GM12878 (cell line): ENCODE data around the gene PASK.

ENCODE experiments used
- CEBPB ChIP-seq, 2 experiments: fragments of 150-350 bp in 1 of 2; IDR thresholded peaks; 2 replicates each; pipeline ENCODE4 v1.6.1; 2012 to 2014; ENCODE audit warnings: low read depth in 2 of 2, low read length in 2 of 2, borderline replicate concordance in 1 of 2, inconsistent platforms in 1 of 2
- CREB1 ChIP-seq: IDR thresholded peaks from 2 replicates; pipeline ENCODE4 v1.6.1; 2012; ENCODE audit warnings: low read depth, mild to moderate bottlenecking, inconsistent platforms
- CTCF ChIP-seq, 3 experiments: IDR thresholded peaks in 2 of 3; conservative IDR thresholded peaks in 1 of 3; 2 replicates each; pipeline ENCODE4 v1.5.1; 2011; ENCODE audit warnings: low read depth in 3 of 3, low read length in 3 of 3, mild to moderate bottlenecking in 3 of 3, control low read depth in 2 of 3, moderate library complexity in 2 of 3, inconsistent platforms in 1 of 3, mixed read lengths in 1 of 3; ENCODE audit not compliant: control insufficient read depth in 2 of 3, insufficient read depth in 1 of 3; ENCODE audit errors: extremely low read depth in 1 of 3
- HDAC2 ChIP-seq: fragments of 200-600 bp; sonication (generic); IDR thresholded peaks from 2 replicates; pipeline ENCODE4 v1.6.1; 2017
- POLR2AphosphoS5 ChIP-seq: IDR thresholded peaks from 2 replicates; pipeline ENCODE4 v1.6.1; 2011; ENCODE audit warnings: mild to moderate bottlenecking, low read length, inconsistent platforms
- PRDM15 ChIP-seq: fragments of 450-650 bp; formaldehyde crosslinking; IDR thresholded peaks from 2 replicates; pipeline ENCODE4 v1.4.0; 2020; ENCODE audit warnings: mild to moderate bottlenecking, moderate library complexity
- REST ChIP-seq: IDR thresholded peaks from 2 replicates; pipeline ENCODE4 v1.6.1; 2012; ENCODE audit warnings: mild to moderate bottlenecking, low read depth, low read length
- SMAD1 ChIP-seq: fragments of 450-650 bp; IDR thresholded peaks from 2 replicates; pipeline ENCODE4 v1.6.1; 2018; ENCODE audit warnings: mild to moderate bottlenecking, low read depth; ENCODE audit not compliant: partially characterized antibody
- STAT1 ChIP-seq: fragments of 450-650 bp; conservative IDR thresholded peaks from 2 replicates; pipeline ENCODE4 v1.6.1; 2014; ENCODE audit warnings: antibody characterized with exemption, mild to moderate bottlenecking
- TBL1XR1 ChIP-seq: IDR thresholded peaks from 2 replicates; pipeline ENCODE4 v1.6.1; 2012; ENCODE audit warnings: low read depth, low read length, improper control_type of control experiment
- YY1 ChIP-seq: IDR thresholded peaks from 2 replicates; pipeline ENCODE4 v1.6.1; 2011; ENCODE audit warnings: low read depth, mild to moderate bottlenecking, low read length

- TF ChIP-seq CTCF (IDR thresholded peaks at IDR 0.05 in 2 of 3, conservative IDR thresholded peaks at IDR 0.05 in 1 of 3; ENCODE audit: control insufficient read depth in 2 of 3, extremely low read depth in 1 of 3, insufficient read depth in 1 of 3, low read depth in 3 of 3, low read length in 3 of 3) (no peak), REST (no peak), PRDM15 (CRISPR knock-in tag) (no peak), CREB1 (no peak), STAT1 (no peak), TBL1XR1 (no peak), SMAD1 (no peak), HDAC2 (no peak), YY1 (no peak), POLR2AphosphoS5 (no peak), CEBPB (IDR thresholded peaks at IDR 0.05; ENCODE audit: borderline replicate concordance in 1 of 2, low read depth in 2 of 2, low read length in 2 of 2) (no peak)
These were observed 60.9 kb downstream of the PASK start for GRCh38 chr2:241088376-241088775.
